Measurements from ENCODE around the gene TPD52L1. TPM values are rescaled to one million over a fixed set of nuclear protein-coding genes. Genes with fewer than 3 reads are reported as not detected.
"Not testable (repeated sequence)": the region's sequence is repeated elsewhere in the genome, so short reads cannot be mapped to it uniquely, and the experiment has no call there.

Gene TPD52L1
- total and polyA plus RNA-seq, 4 experiments from 2014 or later: 0.33 to 0.62 (median 0.35) TPM; not detected in 1

- CTCF ChIA-PET (ENCODE audit: partially characterized antibody): interaction anchor here (1.3 to 1.8 kb wide), 2 partner anchors 31 to 161 kb away, joined by 3 to 4 read pairs; no protein-coding TSS in a partner anchor
- POLR2A ChIA-PET (ENCODE audit: partially characterized antibody): no interaction called here
- no peak for DNase-seq
- H3K36me3 Mint-ChIP-seq: no peaks in the 10 kb centered on the region
- H3K9me3 ChIP-seq (ENCODE audit: control insufficient read depth in 1 of 2, low read length in 2 of 2): no peaks in the 10 kb centered on the region
- peak overlapping the region in 5 of 8 donors; percentile 8 to 85 (median 71) for H3K4me3 Mint-ChIP-seq
- peaks cover 0 to 2% (median 0%) of the 10 kb centered on the region in 8 donors for H3K9me3 Mint-ChIP-seq
- peaks cover 0 to 9% (median 7%) of the 10 kb centered on the region in 4 donors for H3K4me1 Mint-ChIP-seq
- H3K4me3 ChIP-seq (ENCODE audit: low read length in 2 of 2): no peak overlapping the region
- peaks cover 3% of the 10 kb centered on the region for H3K27me3 ChIP-seq (ENCODE audit: insufficient read depth, low read length)
- H3K27ac ChIP-seq (ENCODE audit: low read depth, low read length): no peak overlapping the region
- intact Hi-C loops (cut with micrococcal nuclease): loop anchor here (2.0 kb wide), 1 partner anchor 615 kb away; no protein-coding TSS in a partner anchor
- H3K36me3 ChIP-seq (ENCODE audit: insufficient read depth, low read length): no peaks in the 10 kb centered on the region
- H3K27ac Mint-ChIP-seq: no peak overlapping the region
- H3K4me1 ChIP-seq (ENCODE audit: insufficient read depth, low read length): peaks cover 11% of the 10 kb centered on the region
- H3K27me3 Mint-ChIP-seq: peaks cover 9 to 25% of the 10 kb centered on the region in 2 donors
Measured at GRCh38 chr6:125155344-125155743, 1.8 kb downstream of the TPD52L1 start.

- POLR2A ChIA-PET (ENCODE audit: partially characterized antibody): no interaction called here
- Mint-ChIP-seq H3K27ac (no peak overlapping the region), H3K27me3 (peaks cover 6 to 22% of the 10 kb centered on the region in 2 donors)
Measured at GRCh38 chr6:125156496-125156895, 2.9 kb downstream of the TPD52L1 start.

GRCh38 chr6:125157280-125157679 lies 3.7 kb downstream of the TPD52L1 start:
- CTCF ChIA-PET (ENCODE audit: partially characterized antibody): no interaction called here
- Mint-ChIP-seq H3K9me3 (peaks cover 0 to 2% (median 0%) of the 10 kb centered on the region in 8 donors), H3K27ac (no peak overlapping the region), H3K27me3 (peaks cover 6 to 16% of the 10 kb centered on the region in 2 donors), H3K4me1 (peaks cover 0 to 9% (median 7%) of the 10 kb centered on the region in 4 donors), H3K4me3 (no peak overlapping the region), H3K36me3 (no peaks in the 10 kb centered on the region)
- Histone ChIP-seq H3K27me3 (ENCODE audit: insufficient read depth, low read length) (no peaks in the 10 kb centered on the region), H3K36me3 (ENCODE audit: insufficient read depth, low read length) (no peaks in the 10 kb centered on the region), H3K9me3 (ENCODE audit: control insufficient read depth in 1 of 2, low read length in 2 of 2) (no peaks in the 10 kb centered on the region), H3K4me3 (ENCODE audit: low read length in 2 of 2) (no peak overlapping the region), H3K4me1 (ENCODE audit: insufficient read depth, low read length) (peaks cover 11% of the 10 kb centered on the region), H3K27ac (ENCODE audit: low read depth, low read length) (no peak overlapping the region)
- intact Hi-C loops (cut with micrococcal nuclease): no loop called here
- DNase-seq: no peak
- POLR2A ChIA-PET (ENCODE audit: partially characterized antibody): no interaction called here

More at GRCh38 chr6:125156496-125156895, 2.9 kb downstream of the TPD52L1 start:
- Mint-ChIP-seq H3K4me3 (no peak overlapping the region), H3K9me3 (peaks cover 0 to 2% (median 0%) of the 10 kb centered on the region in 8 donors), H3K36me3 (no peaks in the 10 kb centered on the region), H3K4me1 (peaks cover 0 to 9% (median 7%) of the 10 kb centered on the region in 4 donors)
- intact Hi-C loops (cut with micrococcal nuclease): no loop called here
- CTCF ChIA-PET (ENCODE audit: partially characterized antibody): interaction anchor here (1.8 kb wide), 1 partner anchor 160 kb away, joined by 4 read pairs; no protein-coding TSS in a partner anchor
- no peak for DNase-seq
- Histone ChIP-seq H3K36me3 (ENCODE audit: insufficient read depth, low read length) (no peaks in the 10 kb centered on the region), H3K4me3 (ENCODE audit: low read length in 2 of 2) (no peak overlapping the region), H3K4me1 (ENCODE audit: insufficient read depth, low read length) (peaks cover 11% of the 10 kb centered on the region), H3K27ac (ENCODE audit: low read depth, low read length) (no peak overlapping the region), H3K27me3 (ENCODE audit: insufficient read depth, low read length) (no peaks in the 10 kb centered on the region), H3K9me3 (ENCODE audit: control insufficient read depth in 1 of 2, low read length in 2 of 2) (no peaks in the 10 kb centered on the region)

- Histone ChIP-seq H3K4me1 (ENCODE audit: insufficient read depth, low read length) (peaks cover 11% of the 10 kb centered on the region), H3K9me3 (ENCODE audit: control insufficient read depth in 1 of 2, low read length in 2 of 2) (no peaks in the 10 kb centered on the region), H3K27me3 (ENCODE audit: insufficient read depth, low read length) (no peaks in the 10 kb centered on the region), H3K36me3 (ENCODE audit: insufficient read depth, low read length) (no peaks in the 10 kb centered on the region), H3K4me3 (ENCODE audit: low read length in 2 of 2) (no peak overlapping the region), H3K27ac (ENCODE audit: low read depth, low read length) (no peak overlapping the region)
- ChIA-PET CTCF (ENCODE audit: partially characterized antibody) (no interaction called here), POLR2A (ENCODE audit: partially characterized antibody) (no interaction called here)
- Mint-ChIP-seq H3K27me3 (peaks cover 6 to 14% of the 10 kb centered on the region in 2 donors), H3K4me1 (peaks cover 0 to 9% (median 6%) of the 10 kb centered on the region in 4 donors), H3K27ac (no peak overlapping the region), H3K4me3 (no peak overlapping the region), H3K9me3 (peaks cover 0 to 2% (median 0%) of the 10 kb centered on the region in 8 donors), H3K36me3 (no peaks in the 10 kb centered on the region)
- intact Hi-C loops (cut with micrococcal nuclease): no loop called here
- no peak for DNase-seq
Measured at GRCh38 chr6:125157725-125158124, 4.2 kb downstream of the TPD52L1 start.

GRCh38 chr6:125163339-125163738 lies 9.8 kb downstream of the TPD52L1 start:
- H3K4me1 ChIP-seq (ENCODE audit: insufficient read depth, low read length); H3K27ac Mint-ChIP-seq; H3K27me3 ChIP-seq (ENCODE audit: insufficient read depth, low read length); H3K36me3 Mint-ChIP-seq; H3K4me3 Mint-ChIP-seq; H3K4me1 Mint-ChIP-seq; H3K36me3 ChIP-seq (ENCODE audit: insufficient read depth, low read length); H3K27ac ChIP-seq (ENCODE audit: low read depth, low read length); POLR2A ChIA-PET (ENCODE audit: partially characterized antibody); H3K9me3 ChIP-seq (ENCODE audit: control insufficient read depth in 1 of 2, low read length in 2 of 2); intact Hi-C loops (cut with micrococcal nuclease); H3K4me3 ChIP-seq (ENCODE audit: low read length in 2 of 2); H3K27me3 Mint-ChIP-seq; DNase-seq; H3K9me3 Mint-ChIP-seq: not testable (repeated sequence)
- CTCF ChIA-PET (ENCODE audit: partially characterized antibody): interaction anchor here (0.9 to 2.2 kb wide), 4 partner anchors 10 to 590 kb away, joined by 3 to 9 read pairs (median 6); partner anchors contain the start of gene TPD52L1

GRCh38 chr6:125163811-125164210 lies 10.2 kb downstream of the TPD52L1 start:
- Mint-ChIP-seq H3K9me3 (peaks cover 0 to 2% (median 0%) of the 10 kb centered on the region in 8 donors), H3K4me3 (no peak overlapping the region), H3K27ac (no peak overlapping the region), H3K4me1 (no peaks in the 10 kb centered on the region), H3K36me3 (no peaks in the 10 kb centered on the region), H3K27me3 (peaks cover 1 to 7% of the 10 kb centered on the region in 2 donors)
- no peaks in the 10 kb centered on the region for H3K27me3 ChIP-seq (ENCODE audit: insufficient read depth, low read length)
- no peak overlapping the region for H3K27ac ChIP-seq (ENCODE audit: low read depth, low read length)
- no peaks in the 10 kb centered on the region for H3K4me1 ChIP-seq (ENCODE audit: insufficient read depth, low read length)
- no peaks in the 10 kb centered on the region for H3K9me3 ChIP-seq (ENCODE audit: control insufficient read depth in 1 of 2, low read length in 2 of 2)
- ChIA-PET POLR2A (ENCODE audit: partially characterized antibody) (no interaction called here), CTCF (ENCODE audit: partially characterized antibody) (interaction anchor here (0.9 to 2.2 kb wide), 3 partner anchors 10 to 590 kb away, joined by 3 to 9 read pairs (median 9); partner anchors contain the start of gene TPD52L1)
- no peak overlapping the region for H3K4me3 ChIP-seq (ENCODE audit: low read length in 2 of 2)
- no peaks in the 10 kb centered on the region for H3K36me3 ChIP-seq (ENCODE audit: insufficient read depth, low read length)
- no peak for DNase-seq
- intact Hi-C loops (cut with micrococcal nuclease): no loop called here

GRCh38 chr6:125164696-125165095 lies 11.1 kb downstream of the TPD52L1 start:
- POLR2A ChIA-PET (ENCODE audit: partially characterized antibody): no interaction called here

More at GRCh38 chr6:125164696-125165095, 11.1 kb downstream of the TPD52L1 start:
- intact Hi-C loops (cut with micrococcal nuclease): no loop called here
- Mint-ChIP-seq H3K4me3 (no peak overlapping the region), H3K27me3 (peaks cover 7% of the 10 kb centered on the region in 2 donors), H3K36me3 (no peaks in the 10 kb centered on the region), H3K4me1 (no peaks in the 10 kb centered on the region), H3K27ac (no peak overlapping the region), H3K9me3 (peaks cover 0 to 2% (median 0%) of the 10 kb centered on the region in 8 donors)
- Histone ChIP-seq H3K36me3 (ENCODE audit: insufficient read depth, low read length) (no peaks in the 10 kb centered on the region), H3K4me3 (ENCODE audit: low read length in 2 of 2) (no peak overlapping the region), H3K9me3 (ENCODE audit: control insufficient read depth in 1 of 2, low read length in 2 of 2) (no peaks in the 10 kb centered on the region), H3K27me3 (ENCODE audit: insufficient read depth, low read length) (no peaks in the 10 kb centered on the region), H3K4me1 (ENCODE audit: insufficient read depth, low read length) (no peaks in the 10 kb centered on the region), H3K27ac (ENCODE audit: low read depth, low read length) (no peak overlapping the region)
- CTCF ChIA-PET (ENCODE audit: partially characterized antibody): interaction anchor here (2.2 kb wide), 1 partner anchor 11 kb away, joined by 9 read pairs; the partner anchor contains the start of gene TPD52L1
- no peak for DNase-seq

Data from CD4-positive, alpha-beta memory T cell (primary cell).